H9 (cell line): Measurements from ENCODE around the gene P3H3. TPM values are rescaled to one million over a fixed set of nuclear protein-coding genes. Genes with fewer than 3 reads are reported as not detected.

Experiments
- DNase-seq: peaks from one replicate; pipeline ENCODE4 v3.0.0-alpha.2; 2017
- H2AFZ ChIP-seq: one replicate; pipeline ENCODE4 v1.6.1; 2013; ENCODE audit warnings: mild to moderate bottlenecking, low read length, control low read depth, moderate library complexity
- H2AK5ac ChIP-seq: 2 replicates; pipeline ENCODE4 v1.6.1; 2013; ENCODE audit warnings: low read length, control low read depth, mixed read lengths; ENCODE audit not compliant: insufficient read length
- H2BK120ac ChIP-seq: one replicate; pipeline ENCODE4 v1.6.1; 2013; ENCODE audit warnings: low read depth, mild to moderate bottlenecking, low read length, control low read depth, inconsistent platforms; ENCODE audit not compliant: poor library complexity, severe bottlenecking
- H2BK12ac ChIP-seq: 2 replicates; pipeline ENCODE4 v1.6.1; 2013; ENCODE audit warnings: low read length, control low read depth, mixed read lengths, low read depth; ENCODE audit not compliant: insufficient read length
- H2BK15ac ChIP-seq: 2 replicates; pipeline ENCODE4 v1.6.1; 2013; ENCODE audit warnings: low read depth, low read length, control low read depth
- H2BK20ac ChIP-seq: one replicate; pipeline ENCODE4 v1.6.1; 2013; ENCODE audit warnings: low read depth, mild to moderate bottlenecking, low read length, control low read depth, inconsistent platforms; ENCODE audit not compliant: poor library complexity, severe bottlenecking
- H2BK5ac ChIP-seq: 2 replicates; pipeline ENCODE4 v1.6.1; 2013; ENCODE audit warnings: low read length, control low read depth, mixed read lengths; ENCODE audit not compliant: insufficient read length
- H3K14ac ChIP-seq: 2 replicates; pipeline ENCODE4 v1.6.1; 2013; ENCODE audit warnings: low read length, control low read depth; ENCODE audit not compliant: insufficient read depth
- H3K18ac ChIP-seq: 2 replicates; pipeline ENCODE4 v1.6.1; 2013; ENCODE audit warnings: low read depth, mild to moderate bottlenecking, mixed read lengths, low read length, control low read depth; ENCODE audit not compliant: insufficient read length
- H3K23ac ChIP-seq: 2 replicates; pipeline ENCODE4 v1.6.1; 2013; ENCODE audit warnings: low read length, control low read depth, mixed read lengths, low read depth; ENCODE audit not compliant: insufficient read length
- H3K23me2 ChIP-seq: 2 replicates; pipeline ENCODE4 v1.6.1; 2013; ENCODE audit warnings: low read depth, mild to moderate bottlenecking, mixed read lengths, low read length, control low read depth; ENCODE audit not compliant: insufficient read length, poor library complexity, severe bottlenecking
- H3K27ac ChIP-seq: 2 replicates; pipeline ENCODE4 v1.5.1; 2013; ENCODE audit warnings: low read length, control low read depth, mixed read lengths, low read depth; ENCODE audit not compliant: insufficient read length
- H3K27me3 ChIP-seq: 2 replicates; pipeline ENCODE4 v1.6.1; 2013; ENCODE audit warnings: low read length, control low read depth, inconsistent platforms; ENCODE audit not compliant: insufficient read depth
- H3K4ac ChIP-seq: 2 replicates; pipeline ENCODE4 v1.6.1; 2013; ENCODE audit warnings: low read depth, mild to moderate bottlenecking, control low read depth, inconsistent platforms, low read length, moderate library complexity
- H3K4me1 ChIP-seq: 2 replicates; pipeline ENCODE4 v1.6.1; 2013; ENCODE audit warnings: low read length, control low read depth, inconsistent platforms; ENCODE audit not compliant: insufficient read depth
- H3K4me2 ChIP-seq: 2 replicates; pipeline ENCODE4 v1.6.1; 2013; ENCODE audit warnings: low read length, control low read depth, mixed read lengths; ENCODE audit not compliant: insufficient read length, insufficient read depth
- H3K56ac ChIP-seq: 2 replicates; pipeline ENCODE4 v1.6.1; 2013; ENCODE audit warnings: low read depth, mild to moderate bottlenecking, mixed read lengths, low read length, control low read depth; ENCODE audit not compliant: insufficient read length
- H3K79me1 ChIP-seq: 2 replicates; pipeline ENCODE4 v1.6.1; 2013; ENCODE audit warnings: low read depth, mild to moderate bottlenecking, moderate library complexity, low read length, control low read depth, inconsistent platforms; ENCODE audit not compliant: insufficient read depth, poor library complexity, severe bottlenecking
- H3K79me2 ChIP-seq: 2 replicates; pipeline ENCODE4 v1.6.1; 2013; ENCODE audit warnings: low read length, control low read depth, inconsistent platforms; ENCODE audit not compliant: insufficient read depth
- H3K9ac ChIP-seq: 2 replicates; pipeline ENCODE4 v1.6.1; 2013; ENCODE audit warnings: low read length, control low read depth, mixed read lengths; ENCODE audit not compliant: insufficient read length; ENCODE audit errors: extremely low read depth
- H3K9me3 ChIP-seq: one replicate; pipeline ENCODE4 v1.6.1; 2013; ENCODE audit warnings: low read depth, low read length, inconsistent platforms; ENCODE audit not compliant: control insufficient read depth
- H3T11ph ChIP-seq: one replicate; pipeline ENCODE4 v1.6.1; 2013; ENCODE audit warnings: mild to moderate bottlenecking, low read length, control low read depth, inconsistent platforms
- H4K20me1 ChIP-seq: one replicate; pipeline ENCODE4 v1.6.1; 2013; ENCODE audit not compliant: control insufficient read depth, insufficient read length, insufficient read depth
- H4K5ac ChIP-seq: 2 replicates; pipeline ENCODE4 v1.6.1; 2013; ENCODE audit warnings: low read depth, mild to moderate bottlenecking, mixed read lengths, low read length, control low read depth; ENCODE audit not compliant: insufficient read length
- H4K8ac ChIP-seq: replicated peaks from 2 replicates; pipeline ENCODE4 v1.6.1; 2013; ENCODE audit warnings: low read length, control low read depth, mixed read lengths, low read depth; ENCODE audit not compliant: insufficient read length
- H4K91ac ChIP-seq: 2 replicates; pipeline ENCODE4 v1.6.1; 2013; ENCODE audit warnings: low read depth, mild to moderate bottlenecking, moderate library complexity, mixed read lengths, low read length, control low read depth; ENCODE audit not compliant: insufficient read length
- H3K27ac Mint-ChIP-seq, 3 experiments: 2 replicates in 2 of 3; 3 replicates in 1 of 3; pipeline ENCODE4 v1.8.0; 2020 to 2021; ENCODE audit warnings: mixed read lengths in 3 of 3, mild to moderate bottlenecking in 1 of 3, moderate library complexity in 1 of 3
- H3K27me3 Mint-ChIP-seq: 2 replicates; pipeline ENCODE4 v1.8.0; 2021; ENCODE audit warnings: low read depth, mild to moderate bottlenecking, moderate library complexity, mixed read lengths
- H3K36me3 Mint-ChIP-seq, 3 experiments: 2 replicates in 2 of 3; 3 replicates in 1 of 3; pipeline ENCODE4 v1.8.0; 2020 to 2021; ENCODE audit warnings: low read depth in 3 of 3, mixed read lengths in 3 of 3; ENCODE audit not compliant: insufficient read depth in 1 of 3
- H3K4me1 Mint-ChIP-seq, 2 experiments: 2 replicates each; pipeline ENCODE4 v1.8.0; 2020; ENCODE audit warnings: mixed read lengths in 2 of 2
- H3K4me3 Mint-ChIP-seq, 2 experiments: 2 replicates in 1 of 2; 3 replicates in 1 of 2; pipeline ENCODE4 v1.8.0; 2020 to 2021; ENCODE audit warnings: mild to moderate bottlenecking in 2 of 2, mixed read lengths in 2 of 2, moderate library complexity in 1 of 2
- H3K9me3 Mint-ChIP-seq, 2 experiments: 2 replicates in 1 of 2; 3 replicates in 1 of 2; pipeline ENCODE4 v1.8.0; 2020; ENCODE audit warnings: mild to moderate bottlenecking in 2 of 2, mixed read lengths in 2 of 2, moderate library complexity in 1 of 2
- WGBS: extraction: QIAGEN DNeasy Blood & Tissue Kit; methylation state at CpG from one replicate; pipeline ENCODE4 v1.1.7; 2013; ENCODE audit warnings: missing lambda C conversion rate, low lambda C conversion rate, mixed read lengths; ENCODE audit not compliant: insufficient read length; ENCODE audit errors: extremely low coverage; 5-methylcytosine and 5-hydroxymethylcytosine counted together
- total RNA-seq: library from RNA; stranded (reverse); gene quantifications from 2 replicates; pipeline ENCODE4 v1.2.1, GENCODE V29; 2021
- TF ChIP-seq, protein P1 (sequence below): fragments of 200-600 bp; sonication (generic); conservative IDR thresholded peaks from 3 replicates; pipeline ENCODE4 v1.8.0; 2021; ENCODE audit warnings: antibody characterized with exemption, mild to moderate bottlenecking

The P3H3 gene
- total RNA-seq, 1 experiment from 2014 or later = 55.0 TPM

GRCh38 chr12:6796576-6796975 is 31.6 kb upstream of the P3H3 start:
- Histone ChIP-seq H3T11ph (no peak overlapping the region), H3K9ac (no peak overlapping the region), H3K18ac (no peak overlapping the region), H3K79me2 (no peaks in the 10 kb centered on the region), H3K9me3 (no peaks in the 10 kb centered on the region), H2AFZ (no peak overlapping the region), H3K56ac (no peak overlapping the region), H3K4ac (no peak overlapping the region), H3K4me1 (no peaks in the 10 kb centered on the region), H3K79me1 (no peaks in the 10 kb centered on the region), H3K4me2 (no peak overlapping the region), H3K27me3 (no peaks in the 10 kb centered on the region; the same call in 1 of the 2 replicates), H4K20me1 (no peaks in the 10 kb centered on the region), H2BK120ac (no peak overlapping the region), H4K8ac (no peak overlapping the region), H2BK15ac (no peak overlapping the region), H2BK20ac (no peak overlapping the region), H2BK12ac (no peak overlapping the region), H4K91ac (no peak overlapping the region), H2BK5ac (no peak overlapping the region), H3K27ac (no peak overlapping the region), H3K14ac (no peak overlapping the region; the same call in 1 of the 2 replicates), H3K23me2 (no peaks in the 10 kb centered on the region), H4K5ac (no peak overlapping the region), H3K23ac (no peak overlapping the region), H2AK5ac (no peak overlapping the region)
- peaks cover 51% of the 10 kb centered on the region for H3K27me3 Mint-ChIP-seq
- no peak overlapping the region for H3K4me3 Mint-ChIP-seq
- WGBS = no CpG with 5 or more reads among the region's 4 CpGs
- no peak overlapping the region for H3K27ac Mint-ChIP-seq
- H3K36me3 Mint-ChIP-seq = no peaks in the 10 kb centered on the region; a peak in 1 of 7 replicates
- DNase-seq = no peak
- H3K4me1 Mint-ChIP-seq = peaks cover 9 to 18% of the 10 kb centered on the region in 2 experiments
- H3K9me3 Mint-ChIP-seq = no peaks in the 10 kb centered on the region
- TF ChIP-seq, protein P1, sequence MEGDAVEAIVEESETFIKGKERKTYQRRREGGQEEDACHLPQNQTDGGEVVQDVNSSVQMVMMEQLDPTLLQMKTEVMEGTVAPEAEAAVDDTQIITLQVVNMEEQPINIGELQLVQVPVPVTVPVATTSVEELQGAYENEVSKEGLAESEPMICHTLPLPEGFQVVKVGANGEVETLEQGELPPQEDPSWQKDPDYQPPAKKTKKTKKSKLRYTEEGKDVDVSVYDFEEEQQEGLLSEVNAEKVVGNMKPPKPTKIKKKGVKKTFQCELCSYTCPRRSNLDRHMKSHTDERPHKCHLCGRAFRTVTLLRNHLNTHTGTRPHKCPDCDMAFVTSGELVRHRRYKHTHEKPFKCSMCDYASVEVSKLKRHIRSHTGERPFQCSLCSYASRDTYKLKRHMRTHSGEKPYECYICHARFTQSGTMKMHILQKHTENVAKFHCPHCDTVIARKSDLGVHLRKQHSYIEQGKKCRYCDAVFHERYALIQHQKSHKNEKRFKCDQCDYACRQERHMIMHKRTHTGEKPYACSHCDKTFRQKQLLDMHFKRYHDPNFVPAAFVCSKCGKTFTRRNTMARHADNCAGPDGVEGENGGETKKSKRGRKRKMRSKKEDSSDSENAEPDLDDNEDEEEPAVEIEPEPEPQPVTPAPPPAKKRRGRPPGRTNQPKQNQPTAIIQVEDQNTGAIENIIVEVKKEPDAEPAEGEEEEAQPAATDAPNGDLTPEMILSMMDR = no peak
